ENCODE data around the gene CNGA2. TPM values are rescaled to one million over a fixed set of nuclear protein-coding genes. Genes with fewer than 3 reads are reported as not detected.

Gene CNGA2
- total and polyA plus RNA-seq, 4 donors, result not detected

DNA sequence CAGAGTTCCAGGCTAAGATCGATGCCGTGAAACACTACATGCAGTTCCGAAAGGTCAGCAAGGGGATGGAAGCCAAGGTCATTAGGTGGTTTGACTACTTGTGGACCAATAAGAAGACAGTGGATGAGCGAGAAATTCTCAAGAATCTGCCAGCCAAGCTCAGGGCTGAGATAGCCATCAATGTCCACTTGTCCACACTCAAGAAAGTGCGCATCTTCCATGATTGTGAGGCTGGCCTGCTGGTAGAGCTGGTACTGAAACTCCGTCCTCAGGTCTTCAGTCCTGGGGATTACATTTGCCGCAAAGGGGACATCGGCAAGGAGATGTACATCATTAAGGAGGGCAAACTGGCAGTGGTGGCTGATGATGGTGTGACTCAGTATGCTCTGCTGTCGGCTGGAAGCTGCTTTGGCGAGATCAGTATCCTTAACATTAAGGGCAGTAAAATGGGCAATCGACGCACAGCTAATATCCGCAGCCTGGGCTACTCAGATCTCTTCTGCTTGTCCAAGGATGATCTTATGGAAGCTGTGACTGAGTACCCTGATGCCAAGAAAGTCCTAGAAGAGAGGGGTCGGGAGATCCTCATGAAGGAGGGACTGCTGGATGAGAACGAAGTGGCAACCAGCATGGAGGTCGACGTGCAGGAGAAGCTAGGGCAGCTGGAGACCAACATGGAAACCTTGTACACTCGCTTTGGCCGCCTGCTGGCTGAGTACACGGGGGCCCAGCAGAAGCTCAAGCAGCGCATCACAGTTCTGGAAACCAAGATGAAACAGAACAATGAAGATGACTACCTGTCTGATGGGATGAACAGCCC lies 9.3 kb downstream of the CNGA2 start:
- ATAC-seq (ENCODE audit: insufficient read depth, low FRiP score) (no peak), DNase-seq (no peak)
- H3K9ac ChIP-seq (ENCODE audit: insufficient read depth in 1 of 2, low read length in 2 of 2), result no peak overlapping the region
- no peaks in the 10 kb centered on the region for H3K4me1 ChIP-seq (ENCODE audit: control insufficient read depth in 5 of 5, insufficient read depth in 5 of 5, low read length in 5 of 5)
- 92 to 97% methylated on average over 21 of the region's 21 CpGs for WGBS, 2 donors
- no peak for TF ChIP-seq CTCF (IDR thresholded peaks at IDR 0.05; ENCODE audit: control extremely low read depth, extremely low read depth)
- no peak overlapping the region for H3K4me3 ChIP-seq
- H3K9me3 ChIP-seq (ENCODE audit: control insufficient read depth in 4 of 4, insufficient read depth in 3 of 4, low read length in 3 of 4), result peaks cover 0 to 7% (median 0%) of the 10 kb centered on the region in 4 donors
- no peaks in the 10 kb centered on the region for H3K36me3 ChIP-seq (ENCODE audit: control insufficient read depth in 4 of 4, insufficient read depth in 4 of 4, low read length in 4 of 4)
- H3K27ac ChIP-seq (ENCODE audit: low read depth in 1 of 2, low read length in 1 of 2), result no peak overlapping the region
- H3K27me3 ChIP-seq (ENCODE audit: control insufficient read depth in 3 of 3, insufficient read depth in 3 of 3, low read length in 2 of 3), result peaks cover 0 to 5% (median 0%) of the 10 kb centered on the region in 3 donors

DNA sequence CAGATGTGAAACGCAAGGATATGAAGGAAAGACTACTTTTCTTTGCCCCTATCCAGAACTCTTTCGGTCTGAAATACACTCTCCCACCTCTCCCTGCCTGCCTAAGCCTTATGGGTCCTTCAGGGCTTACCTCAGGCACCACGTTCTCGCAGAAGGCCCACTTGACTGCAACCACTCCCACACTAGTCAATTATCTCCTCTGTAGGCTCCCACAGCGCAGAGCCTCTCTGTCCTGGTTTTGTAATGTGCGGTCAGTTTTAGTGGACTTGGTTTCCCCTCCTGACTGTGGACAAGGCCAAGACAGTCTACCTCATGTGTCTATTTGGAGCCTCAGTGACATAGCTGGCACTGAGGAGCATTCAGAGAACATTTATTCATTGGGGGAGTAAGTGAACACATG lies 11.1 kb downstream of the CNGA2 start:
- Histone ChIP-seq H3K27me3 (ENCODE audit: control insufficient read depth in 3 of 3, insufficient read depth in 3 of 3, low read length in 2 of 3) (peaks cover 0 to 5% (median 2%) of the 10 kb centered on the region in 3 donors), H3K4me3 (no peak overlapping the region), H3K9ac (ENCODE audit: insufficient read depth in 1 of 2, low read length in 2 of 2) (no peak overlapping the region), H3K36me3 (ENCODE audit: control insufficient read depth in 4 of 4, insufficient read depth in 4 of 4, low read length in 4 of 4) (no peaks in the 10 kb centered on the region), H3K27ac (ENCODE audit: low read depth in 1 of 2, low read length in 1 of 2) (no peak overlapping the region), H3K9me3 (ENCODE audit: control insufficient read depth in 4 of 4, insufficient read depth in 3 of 4, low read length in 3 of 4) (peaks cover 0 to 7% (median 0%) of the 10 kb centered on the region in 4 donors), H3K4me1 (ENCODE audit: control insufficient read depth in 5 of 5, insufficient read depth in 5 of 5, low read length in 5 of 5) (no peaks in the 10 kb centered on the region)
- DNase-seq (no peak), ATAC-seq (ENCODE audit: insufficient read depth, low FRiP score) (no peak)
- WGBS, 2 donors, result 73 to 88% methylated on average over 6 of the region's 6 CpGs
- no peak for TF ChIP-seq CTCF (IDR thresholded peaks at IDR 0.05; ENCODE audit: control extremely low read depth, extremely low read depth)

DNA sequence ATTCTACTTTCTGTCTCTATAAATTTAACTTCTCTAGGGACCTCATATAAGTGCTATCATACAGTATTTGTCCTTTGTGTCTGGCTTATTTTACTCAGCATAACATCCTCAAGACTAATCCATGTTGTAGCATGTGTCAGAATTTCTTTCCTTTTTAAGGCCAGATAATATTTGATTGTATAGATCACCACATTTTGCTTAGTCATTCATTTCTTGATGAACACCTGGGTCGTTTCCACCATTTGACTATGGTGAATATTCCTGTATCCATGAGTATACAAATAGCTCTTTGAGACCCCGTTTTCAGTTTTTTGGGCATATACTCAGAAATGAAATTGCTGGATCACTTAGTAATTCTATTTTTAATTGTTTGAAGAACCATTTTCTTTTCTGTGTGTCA lies 12.0 kb downstream of the CNGA2 start:
- 53 to 74% methylated on average over 2 of the region's 2 CpGs for whole genome bisulfite sequencing, 2 donors
- ATAC-seq (ENCODE audit: insufficient read depth, low FRiP score), result no peak
- DNase-seq, result no peak

More for the DNA sequence above, 12.0 kb downstream of the CNGA2 start:
- no peaks in the 10 kb centered on the region for H3K36me3 ChIP-seq (ENCODE audit: control insufficient read depth in 4 of 4, insufficient read depth in 4 of 4, low read length in 4 of 4)
- TF ChIP-seq CTCF (IDR thresholded peaks at IDR 0.05; ENCODE audit: control extremely low read depth, extremely low read depth), result no peak
- no peaks in the 10 kb centered on the region for H3K4me1 ChIP-seq (ENCODE audit: control insufficient read depth in 5 of 5, insufficient read depth in 5 of 5, low read length in 5 of 5)
- H3K9me3 ChIP-seq (ENCODE audit: control insufficient read depth in 4 of 4, insufficient read depth in 3 of 4, low read length in 3 of 4), result peaks cover 0 to 4% (median 0%) of the 10 kb centered on the region in 4 donors
- H3K27ac ChIP-seq (ENCODE audit: low read depth in 1 of 2, low read length in 1 of 2), result no peak overlapping the region
- H3K9ac ChIP-seq (ENCODE audit: insufficient read depth in 1 of 2, low read length in 2 of 2), result no peak overlapping the region
- peaks cover 0 to 5% (median 2%) of the 10 kb centered on the region in 3 donors for H3K27me3 ChIP-seq (ENCODE audit: control insufficient read depth in 3 of 3, insufficient read depth in 3 of 3, low read length in 2 of 3)
- H3K4me3 ChIP-seq, result no peak overlapping the region

Data from lung (tissue), 12 donors.